Measurements from ENCODE around the gene CRNKL1.

GRCh38 chr20:19993958-19994669 lies 58.2 kb downstream of the CRNKL1 start:
- TF ChIP-seq CTCF (IDR thresholded peaks at IDR 0.05) (no peak), POLR2A (IDR thresholded peaks at IDR 0.05) (no peak)
